Dermis blood vessel endothelial cell (primary cell): ENCODE results near the gene WAPL. TPM values are rescaled to one million over a fixed set of nuclear protein-coding genes. Genes with fewer than 3 reads are reported as not detected.
A peak's percentile ranks its signal among the peaks of the same experiment; 100 is the strongest.
"Not testable (repeated sequence)": the region's sequence is repeated elsewhere in the genome, so short reads cannot be mapped to it uniquely, and the experiment has no call there.

Source experiments
- DNase-seq: peaks from one replicate; pipeline ENCODE4 v3.0.0; 2010
- total RNA-seq: library from RNA; depleted of rRNA; stranded (reverse); fragments of >200 nt; gene quantifications from 2 replicates; pipeline ENCODE4 v1.2.3, GENCODE V29; 2014

Gene WAPL, protein sequence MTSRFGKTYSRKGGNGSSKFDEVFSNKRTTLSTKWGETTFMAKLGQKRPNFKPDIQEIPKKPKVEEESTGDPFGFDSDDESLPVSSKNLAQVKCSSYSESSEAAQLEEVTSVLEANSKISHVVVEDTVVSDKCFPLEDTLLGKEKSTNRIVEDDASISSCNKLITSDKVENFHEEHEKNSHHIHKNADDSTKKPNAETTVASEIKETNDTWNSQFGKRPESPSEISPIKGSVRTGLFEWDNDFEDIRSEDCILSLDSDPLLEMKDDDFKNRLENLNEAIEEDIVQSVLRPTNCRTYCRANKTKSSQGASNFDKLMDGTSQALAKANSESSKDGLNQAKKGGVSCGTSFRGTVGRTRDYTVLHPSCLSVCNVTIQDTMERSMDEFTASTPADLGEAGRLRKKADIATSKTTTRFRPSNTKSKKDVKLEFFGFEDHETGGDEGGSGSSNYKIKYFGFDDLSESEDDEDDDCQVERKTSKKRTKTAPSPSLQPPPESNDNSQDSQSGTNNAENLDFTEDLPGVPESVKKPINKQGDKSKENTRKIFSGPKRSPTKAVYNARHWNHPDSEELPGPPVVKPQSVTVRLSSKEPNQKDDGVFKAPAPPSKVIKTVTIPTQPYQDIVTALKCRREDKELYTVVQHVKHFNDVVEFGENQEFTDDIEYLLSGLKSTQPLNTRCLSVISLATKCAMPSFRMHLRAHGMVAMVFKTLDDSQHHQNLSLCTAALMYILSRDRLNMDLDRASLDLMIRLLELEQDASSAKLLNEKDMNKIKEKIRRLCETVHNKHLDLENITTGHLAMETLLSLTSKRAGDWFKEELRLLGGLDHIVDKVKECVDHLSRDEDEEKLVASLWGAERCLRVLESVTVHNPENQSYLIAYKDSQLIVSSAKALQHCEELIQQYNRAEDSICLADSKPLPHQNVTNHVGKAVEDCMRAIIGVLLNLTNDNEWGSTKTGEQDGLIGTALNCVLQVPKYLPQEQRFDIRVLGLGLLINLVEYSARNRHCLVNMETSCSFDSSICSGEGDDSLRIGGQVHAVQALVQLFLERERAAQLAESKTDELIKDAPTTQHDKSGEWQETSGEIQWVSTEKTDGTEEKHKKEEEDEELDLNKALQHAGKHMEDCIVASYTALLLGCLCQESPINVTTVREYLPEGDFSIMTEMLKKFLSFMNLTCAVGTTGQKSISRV (N-terminal part only)
- total RNA-seq: 46.5 and 62.3 TPM in 2 replicates

DNA sequence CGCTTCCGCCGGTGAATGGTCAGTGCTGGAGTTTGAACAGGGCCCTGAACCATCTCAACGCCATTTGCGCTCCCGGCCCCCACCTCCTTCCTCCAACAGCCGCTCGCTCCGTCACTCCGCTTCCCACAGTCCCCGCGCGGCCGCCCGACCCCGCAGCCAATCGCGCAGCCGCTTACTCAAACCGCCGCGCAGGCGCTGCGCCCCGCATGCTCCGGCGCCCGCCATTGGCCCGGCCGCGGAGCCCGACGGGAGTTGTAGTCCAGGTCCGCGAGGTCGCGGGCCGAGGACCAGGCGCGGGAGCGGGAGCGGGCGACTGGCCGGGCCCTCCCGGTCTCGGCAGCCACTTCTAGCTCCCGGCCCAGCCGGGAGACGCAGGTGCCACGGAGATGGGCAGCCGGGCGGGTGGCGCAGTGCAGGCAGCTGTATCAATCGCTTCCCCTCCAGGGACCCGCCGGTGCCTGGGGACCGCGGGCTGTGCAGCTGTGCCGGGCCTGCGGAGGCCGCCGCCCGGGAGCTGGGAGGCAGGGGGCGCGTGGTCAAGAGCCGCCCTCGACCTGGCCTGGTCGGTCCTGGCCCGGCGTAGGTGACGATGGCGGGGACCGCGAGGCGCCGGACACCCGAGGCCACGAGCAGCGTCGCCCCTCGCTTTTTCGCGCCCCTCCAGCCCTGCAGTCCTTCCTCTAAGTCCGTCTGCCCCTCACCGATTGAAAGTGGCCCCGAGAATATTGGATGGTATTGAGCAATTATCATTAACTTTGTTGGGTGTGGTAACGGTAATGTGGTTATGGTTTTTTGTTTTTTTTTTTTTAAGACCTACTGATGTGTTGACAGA is at the start of gene WAPL:
Gene WAPL, minus strand, starts transcription at position 115 of the 832 bp plus-strand sequence. CDS start 3,723 bp downstream, outside the sequence.
- peak; percentile 97 for DNase-seq

DNA sequence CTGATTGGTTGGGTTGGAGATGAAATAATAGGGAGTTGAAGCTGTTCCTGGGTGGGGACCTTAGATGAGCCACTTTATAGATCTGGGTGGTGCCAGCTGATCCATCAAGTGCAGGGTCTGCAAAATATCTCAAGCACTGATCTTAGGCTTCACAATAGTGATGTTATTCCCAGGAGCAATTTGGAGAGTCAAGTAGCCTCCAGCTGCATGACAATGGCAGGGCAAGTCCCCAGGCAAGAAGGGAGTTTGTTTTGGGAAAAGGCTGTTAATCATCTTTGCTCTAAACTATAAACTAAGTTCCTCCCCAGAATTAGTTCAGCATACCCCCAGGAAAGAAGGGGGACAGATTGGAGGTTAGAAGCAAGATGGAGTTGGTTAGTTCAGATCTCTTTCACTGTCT is 47.7 kb upstream of the WAPL start:
- no peak for DNase-seq

DNA sequence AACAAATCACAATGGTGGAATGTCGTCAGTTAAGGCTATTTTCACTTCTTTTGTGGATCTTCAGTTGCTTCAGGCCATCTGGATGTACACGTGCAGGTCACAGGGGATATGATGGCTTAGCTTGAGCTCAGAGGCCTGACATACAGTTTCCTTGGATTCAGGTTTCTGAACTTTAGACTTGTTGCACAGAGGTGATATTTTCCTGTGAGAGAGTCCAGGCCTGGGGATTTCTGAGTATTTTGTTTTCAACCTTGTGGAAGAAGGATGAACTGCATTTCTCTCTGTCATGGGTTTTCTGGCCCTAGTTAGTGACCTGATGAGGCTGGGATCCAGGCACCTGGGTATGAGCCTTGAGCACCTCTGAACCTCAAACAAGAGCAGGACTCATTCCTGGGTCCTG is 44.9 kb upstream of the WAPL start:
- not testable (repeated sequence) for DNase-seq

DNA sequence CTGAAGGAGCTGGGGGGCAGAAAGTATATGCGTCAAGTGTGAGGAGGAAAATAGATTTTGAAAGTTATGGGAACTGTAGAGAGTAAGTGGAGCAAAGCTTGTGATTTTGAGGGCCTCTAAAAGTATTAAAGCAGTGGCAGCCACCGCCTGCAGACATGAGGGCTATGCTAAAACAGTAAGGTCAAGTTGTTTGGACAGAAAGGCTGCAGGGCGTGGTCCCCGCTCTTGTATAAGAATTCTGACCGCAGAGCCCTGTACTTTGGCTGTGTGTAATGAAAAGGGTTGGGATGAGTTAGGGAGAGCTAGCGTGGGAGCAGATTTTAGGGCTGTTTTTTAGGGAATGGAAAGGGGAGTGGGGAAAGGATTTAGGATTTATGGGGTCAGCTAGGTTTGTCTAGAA is 41.7 kb upstream of the WAPL start:
- not testable (repeated sequence) for DNase-seq

DNA sequence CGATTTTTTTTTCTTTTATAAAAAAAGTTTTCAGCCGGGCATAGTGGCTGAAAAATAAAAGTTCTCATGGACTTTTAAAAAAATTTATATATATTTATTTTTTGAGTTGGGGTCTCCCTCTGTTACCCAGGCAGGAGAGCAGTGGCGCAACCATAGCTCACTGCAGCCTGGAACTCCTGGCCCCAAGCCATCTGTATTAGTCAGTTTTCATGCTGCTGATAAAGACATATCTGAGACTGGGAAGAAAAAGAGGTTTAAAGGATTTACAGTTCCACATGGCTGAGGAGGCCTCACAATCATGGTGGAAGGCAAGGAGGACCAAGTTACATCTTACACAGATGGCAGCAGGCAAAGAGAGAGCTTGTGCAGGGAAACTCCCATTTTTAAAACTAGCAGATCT is 37.1 kb upstream of the WAPL start:
- DNase-seq: not testable (repeated sequence)

DNA sequence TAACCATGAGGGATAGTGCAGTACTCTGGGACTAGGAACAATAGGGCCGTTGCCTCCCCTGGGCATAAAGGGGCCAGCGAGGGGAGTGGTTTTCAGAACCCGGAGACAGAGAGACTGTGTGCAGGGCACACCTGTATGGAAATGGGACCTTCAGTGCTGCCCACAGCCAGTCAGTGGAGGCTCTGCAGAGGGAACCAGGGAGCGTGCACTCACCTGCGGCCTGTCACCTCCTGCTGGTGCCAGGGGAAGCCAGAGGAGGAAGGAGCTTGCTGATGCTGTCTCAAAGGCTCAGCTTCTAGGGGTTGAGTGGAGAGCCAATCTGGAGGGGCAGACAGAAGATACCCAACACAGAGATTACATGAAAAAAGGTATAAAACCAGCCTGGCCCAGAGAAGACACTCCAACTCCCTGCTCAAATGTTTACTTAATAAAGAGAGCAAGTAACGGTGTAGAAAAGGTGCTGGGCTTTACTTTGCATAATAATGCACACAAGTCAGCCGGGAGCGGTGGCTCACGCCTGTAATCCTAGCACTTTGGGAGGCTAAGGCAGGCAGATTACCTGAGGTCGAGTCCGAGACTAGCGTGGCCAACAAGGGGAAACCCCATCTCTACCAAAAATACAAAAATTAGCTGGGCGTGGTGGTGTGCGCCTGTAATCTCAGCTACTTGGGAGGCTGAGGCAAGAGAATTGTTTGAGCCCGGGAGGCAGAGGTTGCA is 35.5 kb upstream of the WAPL start:
- DNase-seq: no peak

DNA sequence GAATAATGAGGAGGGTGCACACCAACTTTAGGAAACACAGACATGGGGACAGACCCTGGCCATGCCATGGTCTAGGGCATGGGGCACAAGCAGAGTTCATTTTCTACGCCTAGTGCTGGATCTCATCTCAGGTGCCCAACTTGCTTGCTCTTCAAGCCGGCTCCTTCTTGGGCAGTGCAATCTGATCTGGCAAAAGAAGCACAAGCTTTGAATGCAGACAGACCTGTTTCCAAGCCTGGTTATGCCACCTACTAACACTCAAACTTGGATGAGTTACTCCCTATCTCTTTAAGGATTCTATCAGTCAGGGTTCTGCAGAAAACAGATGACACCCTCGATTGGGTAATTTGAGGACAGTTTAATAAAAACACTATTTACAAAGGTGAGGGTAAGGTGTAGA is 34.9 kb upstream of the WAPL start:
- no peak for DNase-seq

DNA sequence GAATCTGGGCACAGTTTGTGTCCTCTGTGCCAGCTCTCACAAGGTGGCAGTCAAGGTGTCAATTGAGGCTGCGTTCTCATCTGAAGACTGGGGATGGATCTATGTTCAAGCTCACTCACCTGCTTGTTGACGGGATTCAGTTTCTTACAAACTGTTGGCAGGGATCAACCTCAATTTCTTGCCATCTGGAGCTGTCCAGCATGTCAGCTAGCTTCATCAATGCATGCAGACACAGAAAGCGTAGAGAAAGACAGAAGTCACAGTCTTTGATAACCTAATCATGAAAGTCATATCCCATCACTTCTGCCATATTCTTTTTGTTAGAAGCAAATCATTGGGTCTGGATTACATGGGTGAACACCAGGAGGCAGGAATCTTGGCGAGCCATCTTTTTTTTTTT is 32.0 kb upstream of the WAPL start:
- no peak for DNase-seq

DNA sequence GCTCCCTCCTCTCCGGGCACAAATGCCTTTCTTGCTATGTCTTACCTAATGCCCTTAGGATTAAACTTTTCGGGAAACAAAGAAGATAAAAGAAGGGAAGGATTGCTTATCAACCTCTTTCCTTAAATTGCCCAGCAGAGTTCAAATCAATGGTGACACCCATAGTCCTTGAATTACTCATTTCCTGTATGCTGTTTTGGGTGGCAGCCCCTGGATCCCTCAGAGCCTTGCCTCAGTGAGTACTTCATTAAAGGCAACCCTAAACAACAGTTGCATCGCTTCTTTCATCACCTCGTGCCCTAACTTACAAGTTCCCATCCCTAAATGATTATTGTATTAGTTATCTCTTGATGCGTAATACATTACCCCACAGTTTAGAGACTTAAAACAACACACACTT is 31.6 kb upstream of the WAPL start:
- DNase-seq: no peak

DNA sequence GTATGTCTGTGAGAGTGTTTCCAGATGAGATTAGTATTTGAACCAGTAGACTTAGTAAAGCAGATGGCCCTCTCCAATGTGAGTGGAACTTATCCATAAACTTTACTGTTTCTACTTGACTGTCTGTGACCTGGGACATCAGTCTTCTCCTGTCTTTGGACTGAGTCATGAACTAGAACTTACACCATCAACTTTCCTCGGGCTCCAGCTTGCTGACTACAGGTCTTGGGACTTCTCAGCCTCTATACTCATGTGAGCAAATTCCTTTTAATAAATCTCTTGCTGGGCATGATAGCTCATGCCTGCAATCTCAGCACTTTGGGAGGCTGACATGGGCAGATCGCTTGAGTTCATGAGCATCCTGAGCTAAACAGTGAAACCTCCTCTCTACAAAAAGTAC is 25.7 kb upstream of the WAPL start:
- DNase-seq: no peak

DNA sequence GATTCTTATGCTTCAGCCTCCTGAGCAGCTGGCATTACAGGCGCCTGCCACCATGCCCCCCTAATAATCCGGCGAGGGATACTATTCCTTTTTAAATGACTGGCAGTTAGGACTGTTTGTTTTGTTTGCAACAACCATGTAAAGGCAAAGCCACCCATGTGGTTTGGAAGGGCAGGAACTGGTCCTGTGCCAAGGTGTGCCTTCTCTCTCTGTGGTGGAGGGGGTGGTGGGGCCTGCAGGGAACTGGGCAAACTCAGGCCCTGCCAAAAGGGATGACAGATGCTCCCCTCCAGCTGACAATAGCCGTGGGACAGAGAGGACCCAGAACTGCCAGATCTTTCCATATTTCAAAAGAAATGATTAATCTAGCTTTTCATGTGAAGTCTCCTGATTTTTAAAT is 23.5 kb upstream of the WAPL start:
- DNase-seq: no peak

DNA sequence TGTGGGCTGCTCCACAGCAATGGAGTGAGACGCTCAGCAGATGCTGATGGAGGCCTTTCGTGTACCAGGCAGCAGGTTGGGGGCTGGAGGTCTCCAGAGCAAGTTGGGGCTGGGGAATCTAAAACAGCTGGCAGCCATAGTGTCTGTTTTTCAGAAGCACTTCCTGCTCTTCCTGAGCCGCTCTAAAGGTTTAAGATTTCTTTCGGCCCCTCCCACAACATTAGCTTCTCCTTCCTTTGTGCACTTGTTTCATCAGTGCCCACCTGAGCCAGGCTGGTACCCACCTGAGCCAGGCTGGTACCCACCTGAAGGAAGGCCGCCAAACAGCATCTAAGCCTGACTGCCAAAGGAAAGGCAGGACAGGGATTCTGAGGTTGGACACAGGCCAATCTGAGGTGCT is 18.4 kb upstream of the WAPL start:
- DNase-seq: no peak

DNA sequence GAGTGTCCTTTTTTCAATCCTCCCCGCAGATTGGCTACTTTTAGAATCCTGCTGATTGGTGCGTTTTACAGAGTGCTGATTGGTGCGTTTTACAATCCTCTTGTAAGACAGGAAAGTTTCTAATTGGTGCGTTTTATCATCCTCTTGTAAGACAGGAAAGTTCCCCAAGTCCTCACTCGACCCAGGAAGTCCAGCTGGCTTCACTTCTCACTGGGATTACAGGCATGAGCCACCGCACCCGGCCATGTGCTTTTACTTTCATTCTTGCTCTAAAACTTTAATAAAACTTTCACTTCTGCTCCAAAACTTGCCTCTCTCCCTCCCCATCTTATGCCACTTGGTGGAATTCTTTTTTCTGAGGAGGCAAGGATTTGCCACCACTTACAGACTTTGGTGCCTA is 17.0 kb upstream of the WAPL start:
- no peak for DNase-seq

DNA sequence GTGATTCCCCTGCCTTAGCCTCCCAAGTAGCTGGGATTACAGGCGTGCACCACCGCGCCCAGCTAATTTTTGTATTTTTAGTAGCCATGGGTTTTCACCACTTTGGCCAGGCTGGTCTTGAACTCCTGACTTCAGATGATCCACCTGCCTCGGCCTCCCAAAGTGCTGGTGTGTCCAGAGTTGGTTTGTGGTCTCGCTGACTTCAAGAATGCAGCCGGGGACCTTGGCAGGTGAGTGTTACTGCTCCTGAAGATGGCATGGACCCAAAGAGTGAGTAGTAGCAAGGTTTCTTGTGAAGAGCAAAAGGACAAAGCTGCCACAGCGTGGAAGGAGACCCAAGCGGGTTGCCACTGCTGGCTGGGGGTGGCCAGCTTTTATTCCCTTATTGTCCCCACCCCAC is 16.4 kb upstream of the WAPL start:
- not testable (repeated sequence) for DNase-seq

DNA sequence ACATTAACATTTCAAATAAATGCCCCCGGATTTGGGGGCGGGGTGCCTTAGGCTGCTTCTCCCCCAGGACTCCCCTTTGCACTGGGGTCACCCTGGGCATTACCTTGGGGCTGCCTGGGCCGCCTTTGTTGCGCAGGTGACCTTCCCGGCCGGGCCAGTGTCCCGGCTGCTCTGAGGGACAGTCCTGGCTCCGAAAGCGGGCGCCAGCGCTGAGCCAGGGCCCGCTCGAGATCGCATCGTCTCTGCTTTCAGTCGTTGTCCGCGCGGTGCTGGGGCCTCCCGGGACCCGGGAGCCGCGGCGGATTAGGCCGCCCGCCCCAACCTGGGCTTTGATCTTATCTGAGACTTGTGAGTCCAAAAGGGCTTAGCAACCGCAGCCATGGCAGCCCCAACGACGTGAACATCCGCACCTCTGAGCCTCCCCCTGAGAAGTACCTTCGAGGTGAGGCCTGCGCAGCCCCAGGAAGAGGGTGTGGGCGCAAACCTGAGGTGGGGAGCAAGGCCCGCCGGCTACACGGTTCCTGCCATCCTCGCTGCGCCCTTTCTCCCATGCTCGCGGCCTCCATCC is 14.8 kb upstream of the WAPL start:
- DNase-seq: no peak

DNA sequence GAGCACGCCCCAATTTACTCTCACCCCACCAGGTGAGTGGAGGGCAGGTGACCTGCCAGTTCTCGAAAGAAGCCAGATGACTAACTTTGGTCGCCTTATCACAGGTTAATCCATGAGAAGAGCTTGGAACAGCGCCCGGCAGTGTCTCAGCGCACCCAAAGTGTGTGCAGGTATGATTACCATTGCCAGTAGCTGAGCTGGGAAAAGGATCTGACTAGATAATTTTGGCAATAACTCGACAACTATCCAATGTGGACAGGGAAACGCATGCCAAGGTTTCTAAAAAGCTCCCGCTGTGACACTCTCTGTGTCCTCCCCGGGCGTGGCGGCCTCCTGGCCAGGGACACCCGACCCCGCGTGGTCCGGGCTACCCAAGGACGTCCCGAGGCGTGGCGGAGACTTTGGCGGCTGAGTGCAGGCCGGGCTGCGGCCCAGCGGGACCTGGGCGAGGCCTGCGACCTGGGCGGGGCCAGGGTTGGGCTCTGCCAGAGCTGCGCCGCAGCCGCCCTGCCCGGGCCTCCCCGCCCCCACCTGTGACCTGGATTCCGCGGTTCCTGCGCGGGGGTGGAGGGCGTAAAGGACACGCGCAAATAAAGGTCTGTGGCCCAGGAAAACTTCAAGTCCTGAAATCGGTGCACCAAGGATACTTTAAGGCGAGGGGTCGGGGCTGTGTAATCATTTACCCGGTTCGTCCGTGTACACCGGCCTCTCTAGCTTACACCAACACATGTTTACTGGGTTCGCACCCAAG is 13.7 kb upstream of the WAPL start:
- DNase-seq: peak; percentile 11

DNA sequence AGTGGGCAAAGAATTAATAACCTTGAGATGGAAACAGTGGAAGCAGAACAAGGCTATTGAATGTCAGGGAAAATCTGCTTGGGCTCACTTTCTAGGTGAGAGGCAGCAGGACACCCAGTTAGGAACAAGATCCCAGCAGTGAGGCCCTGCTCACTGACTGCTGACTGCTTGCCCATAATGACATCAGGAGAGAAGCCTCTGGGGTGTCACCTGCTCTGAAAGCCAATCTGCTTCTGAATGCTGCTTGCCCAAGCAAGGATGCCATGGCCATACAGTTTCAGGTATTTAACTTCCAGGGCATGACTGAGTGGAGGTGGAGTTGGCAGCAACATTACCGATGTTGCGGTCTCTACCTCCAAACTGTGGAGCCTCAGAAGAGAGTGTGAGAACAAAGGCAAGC is 11.7 kb upstream of the WAPL start:
- DNase-seq: no peak

DNA sequence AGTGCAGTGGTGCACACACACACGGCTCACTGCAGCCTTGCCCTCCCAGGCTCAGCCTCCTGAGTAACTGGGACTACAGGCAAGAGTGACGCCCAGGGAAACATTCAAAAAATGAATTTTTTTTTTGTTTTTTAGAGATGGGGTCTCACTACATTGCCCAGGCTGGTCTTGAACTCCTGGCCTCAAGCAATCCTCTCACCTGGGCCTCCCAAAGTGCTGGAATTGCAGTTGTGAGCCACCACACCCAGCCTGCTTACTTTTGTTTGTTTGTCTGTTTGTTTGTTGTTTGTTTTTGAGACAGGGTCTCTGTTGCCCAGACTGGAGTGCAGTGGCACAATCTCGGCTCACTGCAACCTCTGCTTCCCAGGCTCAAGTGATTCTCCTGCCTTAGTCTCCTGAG is 7.1 kb upstream of the WAPL start:
- DNase-seq: not testable (repeated sequence)

DNA sequence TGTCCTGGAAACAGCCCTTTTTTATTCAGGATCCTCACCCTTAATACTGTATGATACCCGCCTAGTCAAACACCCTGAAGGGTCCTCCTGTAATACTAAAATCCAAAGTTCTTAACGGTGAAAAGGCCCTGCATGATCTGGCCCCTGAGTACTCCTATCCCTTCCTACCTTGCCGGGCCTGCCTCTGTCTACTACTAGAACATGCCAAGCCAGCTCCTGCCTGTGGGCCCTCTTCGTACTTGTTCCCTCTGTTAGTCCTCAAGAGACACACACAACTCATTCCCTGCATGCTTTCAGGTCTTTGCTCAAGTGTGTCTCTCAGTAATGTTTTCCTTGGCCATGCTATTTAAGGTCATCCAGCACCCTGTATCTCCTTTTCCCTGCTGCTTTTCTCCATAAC is 5.0 kb upstream of the WAPL start:
- DNase-seq: no peak

DNA sequence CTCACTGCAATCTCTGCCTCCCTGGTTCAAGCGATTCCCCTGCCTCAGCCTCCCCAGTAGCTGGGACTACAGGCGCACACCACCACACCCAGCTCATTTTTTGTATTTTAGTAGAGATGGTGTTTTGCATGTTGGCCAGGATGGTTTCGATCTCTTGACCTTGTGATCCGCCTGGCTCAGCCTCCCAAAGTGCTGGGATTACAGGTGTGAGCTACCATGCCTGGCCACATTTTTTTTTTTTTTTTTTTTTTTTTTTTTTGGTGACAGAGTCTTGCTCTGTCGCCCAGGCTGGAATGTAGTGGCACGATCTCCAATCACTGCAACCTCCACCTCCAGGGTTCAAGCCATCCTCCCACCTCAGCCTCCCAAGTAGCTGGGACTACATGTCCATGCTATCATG is 4.1 kb upstream of the WAPL start:
- not testable (repeated sequence) for DNase-seq
